ENCODE measurements around the gene BMP3.

The BMP3 gene

DNA sequence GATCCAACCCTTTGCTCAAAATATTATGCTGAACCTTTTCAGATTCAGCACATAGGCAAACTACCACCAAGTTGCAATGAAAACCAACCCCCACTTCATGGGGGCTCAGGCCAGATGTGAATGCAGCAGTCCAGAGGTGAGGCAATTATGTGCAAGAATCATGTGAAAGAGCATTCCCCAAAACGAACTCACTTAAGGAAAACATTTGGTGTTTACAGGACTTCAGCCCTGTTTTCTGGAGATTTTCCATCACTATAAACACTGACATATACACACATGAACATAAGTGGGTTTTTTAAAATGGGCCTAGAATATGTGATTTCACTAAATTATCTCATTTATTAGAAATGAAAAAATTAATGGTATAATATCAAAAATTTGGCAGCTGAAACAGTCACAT lies 31.5 kb downstream of the BMP3 start:
- no peak overlapping the region for H3K27ac ChIP-seq
- TF ChIP-seq, protein P1, sequence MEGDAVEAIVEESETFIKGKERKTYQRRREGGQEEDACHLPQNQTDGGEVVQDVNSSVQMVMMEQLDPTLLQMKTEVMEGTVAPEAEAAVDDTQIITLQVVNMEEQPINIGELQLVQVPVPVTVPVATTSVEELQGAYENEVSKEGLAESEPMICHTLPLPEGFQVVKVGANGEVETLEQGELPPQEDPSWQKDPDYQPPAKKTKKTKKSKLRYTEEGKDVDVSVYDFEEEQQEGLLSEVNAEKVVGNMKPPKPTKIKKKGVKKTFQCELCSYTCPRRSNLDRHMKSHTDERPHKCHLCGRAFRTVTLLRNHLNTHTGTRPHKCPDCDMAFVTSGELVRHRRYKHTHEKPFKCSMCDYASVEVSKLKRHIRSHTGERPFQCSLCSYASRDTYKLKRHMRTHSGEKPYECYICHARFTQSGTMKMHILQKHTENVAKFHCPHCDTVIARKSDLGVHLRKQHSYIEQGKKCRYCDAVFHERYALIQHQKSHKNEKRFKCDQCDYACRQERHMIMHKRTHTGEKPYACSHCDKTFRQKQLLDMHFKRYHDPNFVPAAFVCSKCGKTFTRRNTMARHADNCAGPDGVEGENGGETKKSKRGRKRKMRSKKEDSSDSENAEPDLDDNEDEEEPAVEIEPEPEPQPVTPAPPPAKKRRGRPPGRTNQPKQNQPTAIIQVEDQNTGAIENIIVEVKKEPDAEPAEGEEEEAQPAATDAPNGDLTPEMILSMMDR (conservative IDR thresholded peaks at IDR 0.05), result no peak

DNA sequence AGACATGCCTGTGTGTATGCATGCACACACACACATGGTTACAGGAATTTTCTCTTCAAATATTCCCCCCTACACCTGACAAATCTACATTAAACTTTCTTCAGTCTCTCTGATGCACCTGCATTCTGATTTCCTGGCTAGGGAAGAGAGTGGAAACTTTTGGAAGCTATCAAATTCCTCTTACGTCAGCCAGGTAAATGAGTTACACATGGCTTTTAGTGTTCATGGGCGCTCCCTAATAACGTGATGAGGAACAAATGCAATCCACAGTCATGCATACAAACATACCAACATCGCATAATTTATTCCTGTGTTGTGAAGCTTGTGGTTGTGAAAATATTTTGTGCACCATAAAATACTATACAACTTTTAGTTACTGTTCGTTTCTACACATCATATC lies 34.9 kb downstream of the BMP3 start:
- TF ChIP-seq, protein P1 (conservative IDR thresholded peaks at IDR 0.05), result no peak
- no peak overlapping the region for H3K27ac ChIP-seq

DNA sequence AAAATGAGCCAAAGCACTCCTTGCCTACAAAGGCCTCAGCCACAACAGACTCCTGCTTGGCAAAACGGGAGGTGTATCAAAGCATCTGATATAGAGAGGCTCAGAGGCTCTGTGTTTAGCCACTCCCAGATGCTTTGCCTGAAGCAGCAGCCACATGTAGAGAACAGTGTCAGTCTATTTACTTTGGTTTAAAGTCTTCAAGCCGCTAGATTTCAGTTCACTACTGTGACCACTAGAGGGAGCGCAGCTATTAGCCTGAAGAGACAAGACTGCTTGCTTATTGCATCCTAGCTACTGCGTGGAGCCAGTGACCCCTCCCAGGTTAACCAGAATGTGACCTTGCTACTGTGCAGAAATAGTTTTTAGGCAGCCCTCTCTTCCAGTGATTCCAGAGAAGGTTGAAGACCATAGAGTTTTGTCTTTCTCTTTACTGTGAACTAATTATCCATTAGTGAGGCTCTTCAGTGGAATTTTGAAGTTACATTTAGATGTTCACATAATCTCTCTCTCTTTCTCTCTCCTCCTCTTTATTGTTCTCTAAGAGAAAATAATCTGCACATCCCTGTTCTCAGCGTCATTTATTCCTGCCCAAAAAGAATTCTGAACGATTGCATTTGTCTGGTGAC lies 39.3 kb downstream of the BMP3 start:
- TF ChIP-seq, protein P1 (conservative IDR thresholded peaks at IDR 0.05), result peak; percentile 97
- no peak overlapping the region for H3K27ac ChIP-seq

DNA sequence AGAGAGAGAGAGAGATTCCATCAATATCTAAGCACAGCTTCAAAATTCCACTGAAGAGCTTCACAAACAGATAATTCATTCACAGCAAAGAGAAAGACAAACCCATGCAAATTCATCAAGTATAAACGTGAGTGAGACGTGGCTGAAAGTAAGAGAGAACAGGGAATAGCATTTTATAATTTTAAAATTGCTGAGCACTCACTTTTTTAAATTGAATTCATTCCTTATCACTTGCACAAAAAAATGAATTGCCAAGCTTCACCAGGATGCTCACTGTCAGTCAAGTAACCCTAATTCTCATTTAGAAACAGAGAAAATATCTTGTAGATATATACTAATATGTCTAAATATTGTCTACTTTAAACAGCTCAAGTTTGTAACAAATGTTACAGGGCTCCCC lies 40.5 kb downstream of the BMP3 start:
- TF ChIP-seq, protein P1 (conservative IDR thresholded peaks at IDR 0.05), result no peak
- no peak overlapping the region for H3K27ac ChIP-seq

GRCh38 chr4:81081156-81081555 lies 50.6 kb downstream of the BMP3 start:
- TF ChIP-seq, protein P1 (conservative IDR thresholded peaks at IDR 0.05), result no peak

GRCh38 chr4:81084029-81084428 lies 53.5 kb downstream of the BMP3 start:
- H3K27ac ChIP-seq, result no peak overlapping the region; the same call in 1 of the 2 replicates
- TF ChIP-seq, protein P1 (conservative IDR thresholded peaks at IDR 0.05), result peak; percentile 74

More at GRCh38 chr4:81081156-81081555, 50.6 kb downstream of the BMP3 start:
- no peak overlapping the region for H3K27ac ChIP-seq

- TF ChIP-seq, protein P1 (conservative IDR thresholded peaks at IDR 0.05), result no peak
- H3K27ac ChIP-seq, result no peak overlapping the region
These were observed 54.1 kb downstream of the BMP3 start for GRCh38 chr4:81084634-81085033.

Measured in VCaP (cell line).